ENCODE data around the gene CTAGE1. TPM values are rescaled to one million over a fixed set of nuclear protein-coding genes. Genes with fewer than 3 reads are reported as not detected.

Gene CTAGE1
- total RNA-seq, 1 donor from 2014 or later, result not detected

- intact Hi-C loops (cut with DNase I), result no loop called here
- DNase-seq, result no peak
- TF ChIP-seq, protein P1, sequence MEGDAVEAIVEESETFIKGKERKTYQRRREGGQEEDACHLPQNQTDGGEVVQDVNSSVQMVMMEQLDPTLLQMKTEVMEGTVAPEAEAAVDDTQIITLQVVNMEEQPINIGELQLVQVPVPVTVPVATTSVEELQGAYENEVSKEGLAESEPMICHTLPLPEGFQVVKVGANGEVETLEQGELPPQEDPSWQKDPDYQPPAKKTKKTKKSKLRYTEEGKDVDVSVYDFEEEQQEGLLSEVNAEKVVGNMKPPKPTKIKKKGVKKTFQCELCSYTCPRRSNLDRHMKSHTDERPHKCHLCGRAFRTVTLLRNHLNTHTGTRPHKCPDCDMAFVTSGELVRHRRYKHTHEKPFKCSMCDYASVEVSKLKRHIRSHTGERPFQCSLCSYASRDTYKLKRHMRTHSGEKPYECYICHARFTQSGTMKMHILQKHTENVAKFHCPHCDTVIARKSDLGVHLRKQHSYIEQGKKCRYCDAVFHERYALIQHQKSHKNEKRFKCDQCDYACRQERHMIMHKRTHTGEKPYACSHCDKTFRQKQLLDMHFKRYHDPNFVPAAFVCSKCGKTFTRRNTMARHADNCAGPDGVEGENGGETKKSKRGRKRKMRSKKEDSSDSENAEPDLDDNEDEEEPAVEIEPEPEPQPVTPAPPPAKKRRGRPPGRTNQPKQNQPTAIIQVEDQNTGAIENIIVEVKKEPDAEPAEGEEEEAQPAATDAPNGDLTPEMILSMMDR (IDR thresholded peaks at IDR 0.05), result no peak
Measured at GRCh38 chr18:22387364-22387763, 30.4 kb downstream of the CTAGE1 start.

GRCh38 chr18:22385718-22386117 is 32.0 kb downstream of the CTAGE1 start:
- H3K4me3 ChIP-seq, result no peak overlapping the region
- H3K36me3 ChIP-seq, result no peaks in the 10 kb centered on the region
- H3K9me3 ChIP-seq, result no peaks in the 10 kb centered on the region
- intact Hi-C loops (cut with DNase I), result no loop called here
- no peak overlapping the region for H3K27ac ChIP-seq
- TF ChIP-seq, protein P1 (IDR thresholded peaks at IDR 0.05), result no peak
- ATAC-seq (no peak), DNase-seq (no peak)
- no peaks in the 10 kb centered on the region for H3K4me1 ChIP-seq
- no peaks in the 10 kb centered on the region for H3K27me3 ChIP-seq

More at GRCh38 chr18:22387364-22387763, 30.4 kb downstream of the CTAGE1 start:
- H3K36me3 ChIP-seq, result no peaks in the 10 kb centered on the region
- H3K4me1 ChIP-seq, result no peaks in the 10 kb centered on the region
- no peak for ATAC-seq
- H3K4me3 ChIP-seq, result no peak overlapping the region
- no peaks in the 10 kb centered on the region for H3K9me3 ChIP-seq
- H3K27me3 ChIP-seq, result no peaks in the 10 kb centered on the region
- H3K27ac ChIP-seq, result no peak overlapping the region

DNA sequence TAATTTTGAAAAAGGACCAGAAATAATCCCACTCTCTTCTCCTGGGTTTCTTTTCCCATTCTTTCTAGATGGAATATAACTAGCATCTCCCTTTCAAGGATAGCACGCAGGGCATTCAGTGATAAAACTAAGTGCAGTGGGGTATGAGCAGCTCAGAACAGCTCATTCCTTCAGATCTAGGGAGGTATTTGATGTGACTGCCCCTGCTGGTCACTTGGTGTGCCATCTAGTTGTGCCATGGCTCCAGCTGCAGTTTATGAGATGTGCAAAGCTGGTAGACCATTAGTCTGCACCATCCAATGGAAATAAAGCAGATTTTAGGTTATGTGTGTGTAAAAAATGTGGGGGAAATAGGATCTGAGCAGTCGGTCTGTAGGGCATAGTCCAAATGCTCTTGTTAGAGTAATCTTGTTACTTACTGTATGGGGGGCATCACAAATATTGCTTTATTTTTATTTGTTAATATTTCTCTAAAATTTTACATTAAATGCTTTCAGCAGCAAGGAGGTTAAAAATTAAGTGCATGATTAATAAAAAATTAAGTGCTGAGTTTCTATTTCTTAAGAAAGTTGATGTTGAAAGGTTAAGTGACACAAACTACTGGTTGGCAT is 38.9 kb downstream of the CTAGE1 start:
- Histone ChIP-seq H3K36me3 (no peaks in the 10 kb centered on the region), H3K9me3 (no peaks in the 10 kb centered on the region), H3K27me3 (no peaks in the 10 kb centered on the region), H3K27ac (no peak overlapping the region), H3K4me3 (no peak overlapping the region), H3K4me1 (no peaks in the 10 kb centered on the region)
- peak; percentile 90 for ATAC-seq
- TF ChIP-seq, protein P1 (IDR thresholded peaks at IDR 0.05), result peak; percentile 60
- intact Hi-C loops (cut with DNase I), result loop anchor here (5.0 kb wide), 1 partner anchor 49 kb away; no protein-coding TSS in a partner anchor
- no peak for DNase-seq

- no peak overlapping the region for H3K4me3 ChIP-seq
- no peaks in the 10 kb centered on the region for H3K9me3 ChIP-seq
- H3K4me1 ChIP-seq, result no peaks in the 10 kb centered on the region
- no peaks in the 10 kb centered on the region for H3K36me3 ChIP-seq
- H3K27ac ChIP-seq, result no peak overlapping the region
- DNase-seq (no peak), ATAC-seq (no peak)
- H3K27me3 ChIP-seq, result no peaks in the 10 kb centered on the region
- intact Hi-C loops (cut with DNase I), result loop anchor here (5.0 kb wide), 1 partner anchor 50 kb away; no protein-coding TSS in a partner anchor
- TF ChIP-seq, protein P1 (IDR thresholded peaks at IDR 0.05), result no peak
Measured at GRCh38 chr18:22377769-22378168, 39.9 kb downstream of the CTAGE1 start.

DNA sequence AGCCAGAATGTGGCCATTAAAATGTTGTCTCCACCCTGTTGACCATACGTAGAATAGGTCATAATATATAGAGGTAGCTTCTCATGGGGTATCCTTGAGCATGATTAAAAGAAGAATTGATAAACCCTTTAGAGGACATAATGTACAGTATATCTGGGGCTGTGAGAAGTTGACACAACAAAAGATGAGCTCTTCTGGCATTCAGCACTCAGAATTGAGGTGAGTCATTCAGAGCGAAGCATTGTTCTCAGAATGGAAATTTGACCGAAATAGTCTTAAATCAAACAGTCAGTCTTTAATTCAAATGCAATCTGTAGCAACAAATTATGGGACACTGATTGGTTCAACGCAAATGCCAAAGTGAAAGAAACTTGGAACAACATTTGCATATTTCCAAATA is 47.3 kb downstream of the CTAGE1 start:
- intact Hi-C loops (cut with DNase I), result no loop called here
- Histone ChIP-seq H3K36me3 (no peaks in the 10 kb centered on the region), H3K9me3 (no peaks in the 10 kb centered on the region), H3K27me3 (no peaks in the 10 kb centered on the region), H3K27ac (no peak overlapping the region), H3K4me1 (no peaks in the 10 kb centered on the region), H3K4me3 (no peak overlapping the region)
- TF ChIP-seq, protein P1 (IDR thresholded peaks at IDR 0.05), result no peak
- DNase-seq, result no peak
- ATAC-seq, result no peak
